H1 (cell line): ENCODE results near the gene ZYG11B. TPM values are rescaled to one million over a fixed set of nuclear protein-coding genes. Genes with fewer than 3 reads are reported as not detected.
"Not testable (repeated sequence)": the region's sequence is repeated elsewhere in the genome, so short reads cannot be mapped to it uniquely, and the experiment has no call there.

Experiments
- CTCF ChIA-PET: fragments of 300-600 bp; sonication (Branson Sonifier 250); formaldehyde crosslinking; loops from one replicate; lab custom pipeline; 2021; ENCODE audit not compliant: partially characterized antibody; lab: Charles Lee
- POLR2A ChIA-PET: fragments of 300-600 bp; sonication (Branson Sonifier 250); formaldehyde crosslinking; loops from one replicate; lab custom pipeline; 2021; ENCODE audit warnings: inconsistent platforms; ENCODE audit not compliant: partially characterized antibody; lab: Charles Lee
- DNase-seq, 2 experiments: peaks; one replicate each; pipeline versions ENCODE4 v3.0.0 to v3.0.0-alpha.2; 2010 to 2022; ENCODE audit warnings: low spot score in 2 of 2, low read depth in 1 of 2, mixed read lengths in 1 of 2
- FAIRE-seq: peaks from 2 replicates; lab custom pipeline; 2011; peaks lifted over from hg19 to GRCh38; lab: Jason Lieb, UNC
- H2AFZ ChIP-seq: 2 replicates; pipeline ENCODE4 v1.8.1; 2012; ENCODE audit warnings: low read length, inconsistent platforms
- H2AK5ac ChIP-seq: 2 replicates; pipeline ENCODE4 v1.6.1; 2013; ENCODE audit warnings: low read depth, low read length
- H2BK120ac ChIP-seq: replicated peaks from 2 replicates; pipeline ENCODE3; 2013; ENCODE audit warnings: low read depth, low read length, inconsistent platforms
- H2BK12ac ChIP-seq: 2 replicates; pipeline ENCODE4 v1.6.1; 2013; ENCODE audit warnings: low read depth, low read length
- H2BK15ac ChIP-seq: 2 replicates; pipeline ENCODE4 v1.6.1; 2013; ENCODE audit warnings: low read length
- H2BK20ac ChIP-seq: 2 replicates; pipeline ENCODE4 v1.6.1; 2013; ENCODE audit warnings: low read length
- H2BK5ac ChIP-seq: 2 replicates; pipeline ENCODE4 v1.6.1; 2013; ENCODE audit warnings: low read depth, low read length
- H3K14ac ChIP-seq: 2 replicates; pipeline ENCODE4 v1.6.1; 2013; ENCODE audit warnings: inconsistent platforms; ENCODE audit not compliant: insufficient read length
- H3K18ac ChIP-seq: 2 replicates; pipeline ENCODE4 v1.6.1; 2013; ENCODE audit warnings: low read length; ENCODE audit errors: extremely low read depth
- H3K23ac ChIP-seq: 2 replicates; pipeline ENCODE4 v1.6.1; 2013; ENCODE audit warnings: inconsistent platforms; ENCODE audit not compliant: insufficient read length
- H3K23me2 ChIP-seq: 2 replicates; pipeline ENCODE4 v1.6.1; 2013; ENCODE audit warnings: low read depth, low read length
- H3K27ac ChIP-seq: 2 replicates; pipeline ENCODE4 v1.6.1; 2011; ENCODE audit warnings: low read depth, low read length, inconsistent platforms
- H3K27me3 ChIP-seq, 4 experiments: replicated peaks in 1 of 4; 1 replicate in 1 of 4; 2 replicates in 3 of 4; pipeline versions ENCODE4 v1.6.1 to v1.8.1; 2011 to 2013; ENCODE audit warnings: low read length in 3 of 4, mild to moderate bottlenecking in 3 of 4, inconsistent platforms in 2 of 4, mixed read lengths in 2 of 4, moderate library complexity in 1 of 4; ENCODE audit not compliant: control insufficient read depth in 3 of 4, insufficient read depth in 3 of 4; ENCODE audit errors: extremely low read depth in 1 of 4
- H3K36me3 ChIP-seq, 4 experiments: 2 replicates each; pipeline versions ENCODE4 v1.6.1 to v1.8.1; 2011 to 2013; ENCODE audit warnings: mild to moderate bottlenecking in 4 of 4, low read length in 3 of 4, moderate library complexity in 2 of 4, control low read depth in 1 of 4, inconsistent platforms in 1 of 4; ENCODE audit not compliant: insufficient read depth in 4 of 4, control insufficient read depth in 2 of 4
- H3K4ac ChIP-seq: replicated peaks from 2 replicates; pipeline ENCODE3; 2013; ENCODE audit warnings: low read length, low read depth, mixed read lengths, inconsistent platforms; ENCODE audit not compliant: insufficient read length
- H3K4me1 ChIP-seq, 4 experiments: replicated peaks in 1 of 4; 1 replicate in 1 of 4; 2 replicates in 3 of 4; pipeline versions ENCODE4 v1.6.1 to v1.8.1; 2011 to 2013; ENCODE audit warnings: low read length in 3 of 4, inconsistent platforms in 2 of 4, mixed read lengths in 1 of 4; ENCODE audit not compliant: insufficient read depth in 4 of 4, control insufficient read depth in 3 of 4
- H3K4me2 ChIP-seq, 2 experiments: 2 replicates each; pipeline versions ENCODE4 v1.6.1 to v1.8.1; 2011 to 2013; ENCODE audit warnings: low read depth in 2 of 2, low read length in 2 of 2, control low read depth in 1 of 2, inconsistent platforms in 1 of 2, mild to moderate bottlenecking in 1 of 2; ENCODE audit not compliant: insufficient read depth in 1 of 2
- H3K4me3 ChIP-seq, 4 experiments: fragments of 200-600, 300-600 bp in 1 of 4; sonication (generic), shearing (Covaris generic), sonication (Bioruptor Twin) in 1 of 4; 2 replicates each; pipeline versions ENCODE4 v1.5.1 to v1.8.1; 2011 to 2016; ENCODE audit warnings: low read length in 4 of 4, low read depth in 3 of 4, control low read depth in 2 of 4, inconsistent platforms in 2 of 4, mild to moderate bottlenecking in 2 of 4, mixed read lengths in 1 of 4, moderate library complexity in 1 of 4; ENCODE audit not compliant: insufficient read depth in 2 of 4; ENCODE audit errors: extremely low read depth in 1 of 4
- H3K56ac ChIP-seq: replicated peaks from 2 replicates; pipeline ENCODE3; 2013; ENCODE audit warnings: low read depth, mild to moderate bottlenecking, mixed read lengths, low read length, inconsistent platforms; ENCODE audit not compliant: insufficient read length
- H3K79me1 ChIP-seq: 2 replicates; pipeline ENCODE4 v1.6.1; 2013; ENCODE audit warnings: low read depth, low read length, control low read depth
- H3K79me2 ChIP-seq, 2 experiments: 2 replicates each; pipeline versions ENCODE4 v1.6.1 to v1.8.1; 2012 to 2013; ENCODE audit warnings: low read length in 2 of 2, mild to moderate bottlenecking in 2 of 2, inconsistent platforms in 1 of 2; ENCODE audit not compliant: insufficient read depth in 2 of 2, control insufficient read depth in 1 of 2
- H3K9ac ChIP-seq, 4 experiments: replicated peaks in 1 of 4; 1 replicate in 1 of 4; 2 replicates in 3 of 4; pipeline versions ENCODE4 v1.6.1 to v1.8.1; 2011 to 2013; ENCODE audit warnings: low read depth in 3 of 4, low read length in 3 of 4, control low read depth in 2 of 4, mild to moderate bottlenecking in 2 of 4, moderate library complexity in 2 of 4, inconsistent platforms in 1 of 4; ENCODE audit errors: extremely low read depth in 1 of 4
- H3K9me3 ChIP-seq, 2 experiments: 2 replicates each; pipeline versions ENCODE4 v1.6.1 to v1.8.1; 2012 to 2013; ENCODE audit warnings: mild to moderate bottlenecking in 2 of 2, moderate library complexity in 2 of 2, control low read depth in 1 of 2, inconsistent platforms in 1 of 2, low read depth in 1 of 2, low read length in 1 of 2, mixed read lengths in 1 of 2; ENCODE audit not compliant: insufficient read depth in 2 of 2
- H4K20me1 ChIP-seq, 2 experiments: replicated peaks in 1 of 2; 2 replicates each; pipeline versions ENCODE3 to v1.8.1; 2011 to 2013; ENCODE audit warnings: inconsistent platforms in 2 of 2, low read length in 2 of 2, mild to moderate bottlenecking in 1 of 2; ENCODE audit not compliant: insufficient read depth in 2 of 2, control insufficient read depth in 1 of 2
- H4K5ac ChIP-seq: 2 replicates; pipeline ENCODE4 v1.6.1; 2013; ENCODE audit warnings: low read length, low read depth, mixed read lengths, inconsistent platforms; ENCODE audit not compliant: insufficient read length
- H4K8ac ChIP-seq: 2 replicates; pipeline ENCODE4 v1.8.0; 2013; ENCODE audit warnings: mild to moderate bottlenecking, moderate library complexity, low read length, inconsistent platforms; ENCODE audit not compliant: insufficient read depth; ENCODE audit errors: extremely low read depth
- H4K91ac ChIP-seq: replicated peaks from 2 replicates; pipeline ENCODE3; 2013; ENCODE audit warnings: low read length, mixed read lengths, inconsistent platforms; ENCODE audit not compliant: insufficient read length
- WGBS, 2 experiments: shearing (Covaris generic) in 1 of 2; methylation state at CpG; one replicate each; pipeline versions ENCODE4 v1.1.6 to v1.1.7; 2013 to 2015; ENCODE audit warnings: low lambda C conversion rate in 2 of 2, mixed read lengths in 2 of 2, inconsistent platforms in 1 of 2, low coverage in 1 of 2, missing lambda C conversion rate in 1 of 2; ENCODE audit not compliant: insufficient replicate concordance in 2 of 2, insufficient coverage in 1 of 2, insufficient read length in 1 of 2; ENCODE audit errors: extremely low coverage in 1 of 2, missing lambda C conversion rate in 1 of 2; 5-methylcytosine and 5-hydroxymethylcytosine counted together
- polyA plus RNA-seq, 7 experiments: library from polyadenylated mRNA; depleted of rRNA in 3 of 7; stranded (reverse) in 5 of 7; unstranded in 2 of 7; fragments of >200 nt in 5 of 7; fragments of 200-250 nt in 2 of 7; gene quantifications; 1 replicate in 5 of 7; 2 replicates in 1 of 7; 4 replicates in 1 of 7; pipeline versions ENCODE4 v1.2.1 to v1.2.3, GENCODE V29; 2011 to 2013; ENCODE audit warnings: missing spikeins in 2 of 7, mixed read lengths in 2 of 7
- total RNA-seq: library from RNA; stranded (reverse); fragmentation: NEBNext Ultra II Directional; extraction: Animal tissue kit (Norgen Biotek cat#: 25700); gene quantifications from 2 replicates; pipeline ENCODE4 v1.2.1, GENCODE V29; 2021

The ZYG11B gene
- total and polyA plus RNA-seq, 2 of the 8 experiments (the other 6 are each of a cell fraction or from before 2014, with no cell fraction given) = 4.4 to 20.9 TPM

DNA sequence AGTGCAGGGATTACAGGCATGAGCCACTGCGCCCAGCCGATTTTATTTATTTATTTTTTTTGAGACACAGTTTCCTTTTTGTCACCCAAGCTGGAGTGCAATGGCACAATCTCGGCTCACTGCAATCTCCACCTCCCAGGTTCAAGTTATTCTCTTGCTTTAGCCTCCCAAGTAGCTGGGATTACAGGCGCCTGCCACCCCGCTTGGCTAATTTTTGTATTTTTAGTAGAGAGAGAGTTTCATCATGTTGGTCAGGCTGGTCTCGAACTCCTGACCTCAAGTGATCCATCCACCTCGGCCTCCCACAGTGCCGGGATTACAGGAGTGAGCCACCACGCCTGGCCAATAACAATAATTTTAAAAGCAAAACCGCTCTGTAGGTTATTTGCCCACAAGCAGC, 112.9 kb downstream of the ZYG11B start:
- peaks cover 11 to 25% (median 18%) of the 10 kb centered on the region in 4 experiments for H3K27me3 ChIP-seq
- H3K79me1 ChIP-seq, H3K4ac ChIP-seq, DNase-seq, H3K23ac ChIP-seq, H4K5ac ChIP-seq, H3K27ac ChIP-seq, H4K91ac ChIP-seq, H3K4me1 ChIP-seq, H2BK5ac ChIP-seq, H3K4me3 ChIP-seq, CTCF ChIA-PET, FAIRE-seq, POLR2A ChIA-PET, H3K4me2 ChIP-seq, H2BK15ac ChIP-seq, H3K18ac ChIP-seq, H2BK12ac ChIP-seq, H2BK20ac ChIP-seq, H3K36me3 ChIP-seq, H3K23me2 ChIP-seq, H3K14ac ChIP-seq, H2AK5ac ChIP-seq, H2BK120ac ChIP-seq, H4K20me1 ChIP-seq, H4K8ac ChIP-seq, H3K56ac ChIP-seq, H2AFZ ChIP-seq, H3K79me2 ChIP-seq, H3K9ac ChIP-seq, H3K9me3 ChIP-seq: not testable (repeated sequence)
- 89% methylated on average over 10 of the region's 10 CpGs; no CpG with 5 or more reads in 1 of the 2 experiments for WGBS, 2 experiments
